Measurements from ENCODE around the gene FAXDC2.

DNA sequence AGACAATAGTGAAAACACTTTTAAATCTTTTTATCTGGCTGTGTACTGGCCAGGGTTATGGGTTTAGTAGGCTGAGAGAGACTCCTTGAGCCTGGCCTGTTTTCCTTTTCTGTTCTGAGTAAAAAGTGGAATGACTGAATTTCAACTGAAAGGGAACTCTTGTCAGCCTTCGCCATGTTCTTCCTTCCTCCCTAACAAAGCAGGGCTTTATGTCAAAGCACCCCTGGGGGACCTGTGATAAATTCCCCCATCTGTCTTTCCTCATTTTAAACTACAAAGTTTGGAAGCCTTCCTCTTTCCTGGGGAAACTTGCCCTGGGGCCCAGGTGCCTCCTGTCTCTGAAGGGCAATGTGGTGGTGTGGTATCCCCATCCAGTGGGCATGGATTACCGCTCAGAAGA, 65.5 kb downstream of the FAXDC2 start:
- TF ChIP-seq, protein P1, sequence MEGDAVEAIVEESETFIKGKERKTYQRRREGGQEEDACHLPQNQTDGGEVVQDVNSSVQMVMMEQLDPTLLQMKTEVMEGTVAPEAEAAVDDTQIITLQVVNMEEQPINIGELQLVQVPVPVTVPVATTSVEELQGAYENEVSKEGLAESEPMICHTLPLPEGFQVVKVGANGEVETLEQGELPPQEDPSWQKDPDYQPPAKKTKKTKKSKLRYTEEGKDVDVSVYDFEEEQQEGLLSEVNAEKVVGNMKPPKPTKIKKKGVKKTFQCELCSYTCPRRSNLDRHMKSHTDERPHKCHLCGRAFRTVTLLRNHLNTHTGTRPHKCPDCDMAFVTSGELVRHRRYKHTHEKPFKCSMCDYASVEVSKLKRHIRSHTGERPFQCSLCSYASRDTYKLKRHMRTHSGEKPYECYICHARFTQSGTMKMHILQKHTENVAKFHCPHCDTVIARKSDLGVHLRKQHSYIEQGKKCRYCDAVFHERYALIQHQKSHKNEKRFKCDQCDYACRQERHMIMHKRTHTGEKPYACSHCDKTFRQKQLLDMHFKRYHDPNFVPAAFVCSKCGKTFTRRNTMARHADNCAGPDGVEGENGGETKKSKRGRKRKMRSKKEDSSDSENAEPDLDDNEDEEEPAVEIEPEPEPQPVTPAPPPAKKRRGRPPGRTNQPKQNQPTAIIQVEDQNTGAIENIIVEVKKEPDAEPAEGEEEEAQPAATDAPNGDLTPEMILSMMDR (conservative IDR thresholded peaks at IDR 0.05 in 1 of 2, IDR thresholded peaks at IDR 0.05 in 1 of 2; ENCODE audit: low read depth in 1 of 2, low read length in 2 of 2): no peak
- no peak for TF ChIP-seq EZH2 (IDR thresholded peaks at IDR 0.05; ENCODE audit: low read length, missing control alignments)

All from fibroblast of lung (primary cell).